Measurements from ENCODE around the gene MNT. TPM values are rescaled to one million over a fixed set of nuclear protein-coding genes. Genes with fewer than 3 reads are reported as not detected.

The MNT gene
- total and polyA plus RNA-seq, 9 of the 15 experiments (the other 6 are each of a cell fraction or from before 2014, with no cell fraction given): 0.18 to 23.8 (median 5.3) TPM

DNA sequence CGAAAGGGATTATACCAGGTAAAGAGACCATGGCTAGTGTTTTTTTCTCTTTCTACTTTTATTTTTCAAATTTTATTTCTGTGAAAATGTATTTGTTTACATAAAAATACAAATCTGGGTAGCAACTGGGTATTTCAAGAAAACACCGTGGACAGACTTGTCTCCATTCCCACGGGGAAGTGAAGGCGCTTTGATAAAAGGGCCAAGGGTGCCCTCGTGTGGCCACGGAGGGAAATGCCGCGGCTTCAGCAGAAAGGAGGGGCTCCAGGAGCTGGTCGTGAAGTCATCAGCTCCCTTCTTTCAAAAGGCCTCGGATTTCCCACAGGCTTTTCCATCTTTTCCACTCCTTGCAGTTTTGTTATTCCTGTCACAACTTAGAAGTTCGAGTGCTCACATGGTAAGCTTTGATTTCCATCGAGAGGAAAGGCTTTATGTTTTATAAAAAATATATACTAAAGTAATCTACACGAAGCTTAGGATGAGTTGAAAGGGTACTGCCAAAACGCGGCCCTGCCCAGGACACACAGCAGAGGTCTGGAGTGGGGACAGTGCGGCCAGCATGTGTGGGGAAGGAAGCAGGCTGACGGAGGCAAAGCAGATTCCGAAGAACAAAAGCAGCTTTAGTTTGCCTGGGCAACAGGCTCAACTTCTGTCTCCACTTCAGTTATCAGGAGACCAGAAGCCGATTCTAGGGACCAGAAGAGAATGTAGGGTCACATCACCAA, 15.3 kb upstream of the MNT start (continued):
- TF ChIP-seq, protein P1, sequence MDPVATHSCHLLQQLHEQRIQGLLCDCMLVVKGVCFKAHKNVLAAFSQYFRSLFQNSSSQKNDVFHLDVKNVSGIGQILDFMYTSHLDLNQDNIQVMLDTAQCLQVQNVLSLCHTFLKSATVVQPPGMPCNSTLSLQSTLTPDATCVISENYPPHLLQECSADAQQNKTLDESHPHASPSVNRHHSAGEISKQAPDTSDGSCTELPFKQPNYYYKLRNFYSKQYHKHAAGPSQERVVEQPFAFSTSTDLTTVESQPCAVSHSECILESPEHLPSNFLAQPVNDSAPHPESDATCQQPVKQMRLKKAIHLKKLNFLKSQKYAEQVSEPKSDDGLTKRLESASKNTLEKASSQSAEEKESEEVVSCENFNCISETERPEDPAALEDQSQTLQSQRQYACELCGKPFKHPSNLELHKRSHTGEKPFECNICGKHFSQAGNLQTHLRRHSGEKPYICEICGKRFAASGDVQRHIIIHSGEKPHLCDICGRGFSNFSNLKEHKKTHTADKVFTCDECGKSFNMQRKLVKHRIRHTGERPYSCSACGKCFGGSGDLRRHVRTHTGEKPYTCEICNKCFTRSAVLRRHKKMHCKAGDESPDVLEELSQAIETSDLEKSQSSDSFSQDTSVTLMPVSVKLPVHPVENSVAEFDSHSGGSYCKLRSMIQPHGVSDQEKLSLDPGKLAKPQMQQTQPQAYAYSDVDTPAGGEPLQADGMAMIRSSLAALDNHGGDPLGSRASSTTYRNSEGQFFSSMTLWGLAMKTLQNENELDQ (CRISPR knock-in tag; IDR thresholded peaks at IDR 0.05; ENCODE audit: borderline replicate concordance): no peak
- TF ChIP-seq ZNF76 (CRISPR knock-in tag; IDR thresholded peaks at IDR 0.05; ENCODE audit: borderline replicate concordance) (no peak), SLC30A9 (CRISPR knock-in tag; IDR thresholded peaks at IDR 0.05) (no peak), PYGO2 (tag; IDR thresholded peaks at IDR 0.05) (no peak), MYC (IDR thresholded peaks at IDR 0.05; ENCODE audit: low read depth, low read length) (0 out of 2 replicates have a peak, but pooled peaks have one; percentile 23), MYC (CRISPR knock-in tag; IDR thresholded peaks at IDR 0.05; ENCODE audit: borderline replicate concordance, low read depth) (no peak), C11orf30 (IDR thresholded peaks at IDR 0.05; ENCODE audit: low read depth) (no peak), PHF21A (IDR thresholded peaks at IDR 0.05; ENCODE audit: borderline replicate concordance, low read depth) (no peak), NELFE (IDR thresholded peaks at IDR 0.05; ENCODE audit: insufficient read depth, insufficient read length) (no peak), MECOM (CRISPR knock-in tag; IDR thresholded peaks at IDR 0.05) (no peak), SMARCE1 (IDR thresholded peaks at IDR 0.05) (no peak), ZFX (CRISPR knock-in tag; IDR thresholded peaks at IDR 0.05) (no peak), THRAP3 (IDR thresholded peaks at IDR 0.05; ENCODE audit: borderline replicate concordance) (no peak), PTBP1 (IDR thresholded peaks at IDR 0.05; ENCODE audit: low read depth, low read length) (no peak), ZNF551 (CRISPR knock-in tag; IDR thresholded peaks at IDR 0.05) (no peak), GATAD2A (IDR thresholded peaks at IDR 0.05) (no peak), TRIM28 (IDR thresholded peaks at IDR 0.05) (no peak)
- TF ChIP-seq, protein P2, sequence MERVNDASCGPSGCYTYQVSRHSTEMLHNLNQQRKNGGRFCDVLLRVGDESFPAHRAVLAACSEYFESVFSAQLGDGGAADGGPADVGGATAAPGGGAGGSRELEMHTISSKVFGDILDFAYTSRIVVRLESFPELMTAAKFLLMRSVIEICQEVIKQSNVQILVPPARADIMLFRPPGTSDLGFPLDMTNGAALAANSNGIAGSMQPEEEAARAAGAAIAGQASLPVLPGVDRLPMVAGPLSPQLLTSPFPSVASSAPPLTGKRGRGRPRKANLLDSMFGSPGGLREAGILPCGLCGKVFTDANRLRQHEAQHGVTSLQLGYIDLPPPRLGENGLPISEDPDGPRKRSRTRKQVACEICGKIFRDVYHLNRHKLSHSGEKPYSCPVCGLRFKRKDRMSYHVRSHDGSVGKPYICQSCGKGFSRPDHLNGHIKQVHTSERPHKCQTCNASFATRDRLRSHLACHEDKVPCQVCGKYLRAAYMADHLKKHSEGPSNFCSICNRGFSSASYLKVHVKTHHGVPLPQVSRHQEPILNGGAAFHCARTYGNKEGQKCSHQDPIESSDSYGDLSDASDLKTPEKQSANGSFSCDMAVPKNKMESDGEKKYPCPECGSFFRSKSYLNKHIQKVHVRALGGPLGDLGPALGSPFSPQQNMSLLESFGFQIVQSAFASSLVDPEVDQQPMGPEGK (CRISPR knock-in tag; IDR thresholded peaks at IDR 0.05; ENCODE audit: borderline replicate concordance): no peak
- TF ChIP-seq, protein P3, sequence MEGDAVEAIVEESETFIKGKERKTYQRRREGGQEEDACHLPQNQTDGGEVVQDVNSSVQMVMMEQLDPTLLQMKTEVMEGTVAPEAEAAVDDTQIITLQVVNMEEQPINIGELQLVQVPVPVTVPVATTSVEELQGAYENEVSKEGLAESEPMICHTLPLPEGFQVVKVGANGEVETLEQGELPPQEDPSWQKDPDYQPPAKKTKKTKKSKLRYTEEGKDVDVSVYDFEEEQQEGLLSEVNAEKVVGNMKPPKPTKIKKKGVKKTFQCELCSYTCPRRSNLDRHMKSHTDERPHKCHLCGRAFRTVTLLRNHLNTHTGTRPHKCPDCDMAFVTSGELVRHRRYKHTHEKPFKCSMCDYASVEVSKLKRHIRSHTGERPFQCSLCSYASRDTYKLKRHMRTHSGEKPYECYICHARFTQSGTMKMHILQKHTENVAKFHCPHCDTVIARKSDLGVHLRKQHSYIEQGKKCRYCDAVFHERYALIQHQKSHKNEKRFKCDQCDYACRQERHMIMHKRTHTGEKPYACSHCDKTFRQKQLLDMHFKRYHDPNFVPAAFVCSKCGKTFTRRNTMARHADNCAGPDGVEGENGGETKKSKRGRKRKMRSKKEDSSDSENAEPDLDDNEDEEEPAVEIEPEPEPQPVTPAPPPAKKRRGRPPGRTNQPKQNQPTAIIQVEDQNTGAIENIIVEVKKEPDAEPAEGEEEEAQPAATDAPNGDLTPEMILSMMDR (IDR thresholded peaks at IDR 0.05 in 2 of 3, conservative IDR thresholded peaks at IDR 0.05 in 1 of 3; ENCODE audit: insufficient read depth in 2 of 3, low read depth in 1 of 3, low read length in 3 of 3): peak; percentile 75 to 90 (median 89)
- TF ChIP-seq, protein P4, sequence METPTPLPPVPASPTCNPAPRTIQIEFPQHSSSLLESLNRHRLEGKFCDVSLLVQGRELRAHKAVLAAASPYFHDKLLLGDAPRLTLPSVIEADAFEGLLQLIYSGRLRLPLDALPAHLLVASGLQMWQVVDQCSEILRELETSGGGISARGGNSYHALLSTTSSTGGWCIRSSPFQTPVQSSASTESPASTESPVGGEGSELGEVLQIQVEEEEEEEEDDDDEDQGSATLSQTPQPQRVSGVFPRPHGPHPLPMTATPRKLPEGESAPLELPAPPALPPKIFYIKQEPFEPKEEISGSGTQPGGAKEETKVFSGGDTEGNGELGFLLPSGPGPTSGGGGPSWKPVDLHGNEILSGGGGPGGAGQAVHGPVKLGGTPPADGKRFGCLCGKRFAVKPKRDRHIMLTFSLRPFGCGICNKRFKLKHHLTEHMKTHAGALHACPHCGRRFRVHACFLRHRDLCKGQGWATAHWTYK (CRISPR knock-in tag; IDR thresholded peaks at IDR 0.05): no peak
- TF ChIP-seq, protein P5, sequence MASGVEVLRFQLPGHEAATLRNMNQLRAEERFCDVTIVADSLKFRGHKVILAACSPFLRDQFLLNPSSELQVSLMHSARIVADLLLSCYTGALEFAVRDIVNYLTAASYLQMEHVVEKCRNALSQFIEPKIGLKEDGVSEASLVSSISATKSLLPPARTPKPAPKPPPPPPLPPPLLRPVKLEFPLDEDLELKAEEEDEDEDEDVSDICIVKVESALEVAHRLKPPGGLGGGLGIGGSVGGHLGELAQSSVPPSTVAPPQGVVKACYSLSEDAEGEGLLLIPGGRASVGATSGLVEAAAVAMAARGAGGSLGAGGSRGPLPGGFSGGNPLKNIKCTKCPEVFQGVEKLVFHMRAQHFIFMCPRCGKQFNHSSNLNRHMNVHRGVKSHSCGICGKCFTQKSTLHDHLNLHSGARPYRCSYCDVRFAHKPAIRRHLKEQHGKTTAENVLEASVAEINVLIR (CRISPR knock-in tag; IDR thresholded peaks at IDR 0.05): no peak

Measured in K562 (cell line).